Measurements from ENCODE around the gene TSPAN16.

GRCh38 chr19:11291415-11291814, 4.5 kb upstream of the TSPAN16 start:
- TF ChIP-seq CTCF (IDR thresholded peaks at IDR 0.05; ENCODE audit: insufficient read depth, low read depth, low read length), result no peak
- TF ChIP-seq EZH2 (IDR thresholded peaks at IDR 0.05; ENCODE audit: insufficient read depth, low read length), result no peak
